B cell (primary cell): ENCODE measurements around the gene CFAP61.

ENCODE experiments used
- EZH2 ChIP-seq: IDR thresholded peaks from 2 replicates; pipeline ENCODE4 v1.6.1; 2012; ENCODE audit warnings: borderline replicate concordance, low read depth, mild to moderate bottlenecking, moderate library complexity, low read length; ENCODE audit not compliant: insufficient read depth, poor library complexity, severe bottlenecking
- TF ChIP-seq, protein P1 (sequence below): fragments of 200-600 bp; IDR thresholded peaks from one replicate; pipeline ENCODE4 v1.8.0; 2022; ENCODE audit warnings: antibody characterized with exemption, mild to moderate bottlenecking

DNA sequence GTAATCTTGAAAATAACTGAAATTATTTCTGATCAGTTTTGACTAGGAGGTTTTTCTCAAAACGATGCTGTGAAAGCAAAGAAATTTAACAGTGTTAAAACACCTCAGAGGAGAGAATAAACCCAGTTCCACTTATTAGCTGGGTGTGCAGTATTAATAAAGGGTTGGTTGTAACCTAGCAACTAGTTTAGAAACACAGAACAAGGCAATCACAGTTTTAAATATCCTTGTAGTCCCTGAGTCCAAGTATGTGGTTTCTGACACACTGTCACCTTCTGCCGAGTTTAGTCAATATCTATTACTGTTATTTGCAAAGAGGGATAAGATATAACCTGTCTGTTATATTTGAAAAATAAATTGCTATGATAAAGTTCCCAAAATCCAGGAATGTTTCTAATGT, 245.4 kb downstream of the CFAP61 start:
- TF ChIP-seq, protein P1, sequence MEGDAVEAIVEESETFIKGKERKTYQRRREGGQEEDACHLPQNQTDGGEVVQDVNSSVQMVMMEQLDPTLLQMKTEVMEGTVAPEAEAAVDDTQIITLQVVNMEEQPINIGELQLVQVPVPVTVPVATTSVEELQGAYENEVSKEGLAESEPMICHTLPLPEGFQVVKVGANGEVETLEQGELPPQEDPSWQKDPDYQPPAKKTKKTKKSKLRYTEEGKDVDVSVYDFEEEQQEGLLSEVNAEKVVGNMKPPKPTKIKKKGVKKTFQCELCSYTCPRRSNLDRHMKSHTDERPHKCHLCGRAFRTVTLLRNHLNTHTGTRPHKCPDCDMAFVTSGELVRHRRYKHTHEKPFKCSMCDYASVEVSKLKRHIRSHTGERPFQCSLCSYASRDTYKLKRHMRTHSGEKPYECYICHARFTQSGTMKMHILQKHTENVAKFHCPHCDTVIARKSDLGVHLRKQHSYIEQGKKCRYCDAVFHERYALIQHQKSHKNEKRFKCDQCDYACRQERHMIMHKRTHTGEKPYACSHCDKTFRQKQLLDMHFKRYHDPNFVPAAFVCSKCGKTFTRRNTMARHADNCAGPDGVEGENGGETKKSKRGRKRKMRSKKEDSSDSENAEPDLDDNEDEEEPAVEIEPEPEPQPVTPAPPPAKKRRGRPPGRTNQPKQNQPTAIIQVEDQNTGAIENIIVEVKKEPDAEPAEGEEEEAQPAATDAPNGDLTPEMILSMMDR, result no peak
- TF ChIP-seq EZH2, result no peak
